Measurements from ENCODE around the gene MGAT4C.
"Not testable (repeated sequence)": the region's sequence is repeated elsewhere in the genome, so short reads cannot be mapped to it uniquely, and the experiment has no call there.

MGAT4C gene

DNA sequence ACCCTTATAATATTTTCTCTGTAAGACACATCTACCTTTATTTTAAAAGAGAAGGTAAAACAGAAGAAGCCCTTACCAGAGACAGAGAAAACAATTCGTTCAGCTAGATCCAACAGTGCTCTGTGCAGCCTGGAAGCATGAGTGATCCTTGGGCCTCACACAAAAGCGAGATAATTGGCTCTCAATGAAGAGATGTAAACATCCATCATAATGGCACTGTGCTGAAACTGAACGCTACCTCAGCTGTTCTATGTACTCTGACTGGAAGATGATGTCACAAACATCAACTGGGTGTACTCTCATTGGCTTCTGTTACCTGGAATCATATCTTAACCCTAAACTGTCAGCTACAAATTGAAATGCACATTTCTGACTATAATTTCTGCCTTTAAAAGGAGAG lies at the start of gene MGAT4C:
TSS of gene MGAT4C (minus strand) at position 229 of the 400 bp plus-strand sequence.
- in situ Hi-C loops (cut with MboI; ENCODE audit: low pct_unique_long_range_greater_than_20kb, low sequenced_read_pairs, unreplicated experiment): no loop called here
- DNase-seq (ENCODE audit: low spot score): no peak
- TF ChIP-seq, protein P1, sequence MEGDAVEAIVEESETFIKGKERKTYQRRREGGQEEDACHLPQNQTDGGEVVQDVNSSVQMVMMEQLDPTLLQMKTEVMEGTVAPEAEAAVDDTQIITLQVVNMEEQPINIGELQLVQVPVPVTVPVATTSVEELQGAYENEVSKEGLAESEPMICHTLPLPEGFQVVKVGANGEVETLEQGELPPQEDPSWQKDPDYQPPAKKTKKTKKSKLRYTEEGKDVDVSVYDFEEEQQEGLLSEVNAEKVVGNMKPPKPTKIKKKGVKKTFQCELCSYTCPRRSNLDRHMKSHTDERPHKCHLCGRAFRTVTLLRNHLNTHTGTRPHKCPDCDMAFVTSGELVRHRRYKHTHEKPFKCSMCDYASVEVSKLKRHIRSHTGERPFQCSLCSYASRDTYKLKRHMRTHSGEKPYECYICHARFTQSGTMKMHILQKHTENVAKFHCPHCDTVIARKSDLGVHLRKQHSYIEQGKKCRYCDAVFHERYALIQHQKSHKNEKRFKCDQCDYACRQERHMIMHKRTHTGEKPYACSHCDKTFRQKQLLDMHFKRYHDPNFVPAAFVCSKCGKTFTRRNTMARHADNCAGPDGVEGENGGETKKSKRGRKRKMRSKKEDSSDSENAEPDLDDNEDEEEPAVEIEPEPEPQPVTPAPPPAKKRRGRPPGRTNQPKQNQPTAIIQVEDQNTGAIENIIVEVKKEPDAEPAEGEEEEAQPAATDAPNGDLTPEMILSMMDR (IDR thresholded peaks at IDR 0.05; ENCODE audit: extremely low read depth, insufficient read depth, missing control alignments): no peak

DNA sequence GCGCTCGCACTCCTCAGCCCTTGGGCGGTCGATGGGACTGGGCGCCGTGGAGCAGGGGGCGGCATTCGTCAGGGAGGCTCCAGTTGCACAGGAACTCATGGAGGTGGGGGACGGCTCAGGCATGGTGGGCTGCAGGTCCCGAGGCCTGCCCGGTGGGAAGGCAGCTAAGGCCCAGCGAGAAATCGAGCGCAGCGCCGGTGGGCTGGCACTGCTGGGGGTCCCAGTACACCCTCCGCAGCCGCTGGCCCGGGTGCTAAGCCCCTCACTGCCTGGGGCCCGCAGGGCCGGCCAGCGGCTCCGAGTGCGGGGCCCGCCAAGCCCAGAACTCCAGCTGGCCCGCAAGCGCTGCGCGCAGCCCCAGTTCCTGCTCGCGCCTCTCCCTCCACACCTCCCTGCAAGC lies 40.2 kb upstream of the MGAT4C start:
- in situ Hi-C loops (cut with MboI; ENCODE audit: low pct_unique_long_range_greater_than_20kb, low sequenced_read_pairs, unreplicated experiment): not testable (repeated sequence)

DNA sequence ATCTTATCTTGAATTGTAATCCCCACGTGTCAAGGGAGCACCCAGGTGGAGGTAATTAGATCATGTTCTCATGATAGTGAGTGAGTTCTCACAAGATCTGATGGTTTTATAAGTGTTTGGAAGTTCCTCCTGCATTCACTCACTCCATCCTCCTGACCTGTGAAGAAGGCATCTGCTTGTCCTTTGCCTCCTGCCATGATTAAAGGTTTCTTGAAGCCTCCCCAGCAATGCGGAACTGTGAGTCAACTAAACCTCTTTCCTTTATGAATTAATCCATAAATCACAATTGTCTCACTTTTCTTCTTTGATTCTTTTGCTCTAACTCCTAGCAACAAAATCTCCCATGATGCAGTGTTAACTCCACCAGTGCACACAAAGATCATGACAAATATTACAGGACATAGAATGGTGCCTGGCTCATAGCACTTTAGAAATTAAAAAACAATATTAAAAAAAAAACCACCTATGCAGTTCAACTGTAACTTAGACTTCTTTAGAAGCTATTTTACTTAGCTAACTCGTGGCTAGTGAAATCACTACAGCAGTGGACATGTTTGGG lies 37.6 kb upstream of the MGAT4C start:
- TF ChIP-seq, protein P1 (IDR thresholded peaks at IDR 0.05; ENCODE audit: extremely low read depth, insufficient read depth, missing control alignments): no peak
- in situ Hi-C loops (cut with MboI; ENCODE audit: low pct_unique_long_range_greater_than_20kb, low sequenced_read_pairs, unreplicated experiment): no loop called here

More for the DNA sequence above, 40.2 kb upstream of the MGAT4C start:
- DNase-seq (ENCODE audit: low spot score): not testable (repeated sequence)

DNA sequence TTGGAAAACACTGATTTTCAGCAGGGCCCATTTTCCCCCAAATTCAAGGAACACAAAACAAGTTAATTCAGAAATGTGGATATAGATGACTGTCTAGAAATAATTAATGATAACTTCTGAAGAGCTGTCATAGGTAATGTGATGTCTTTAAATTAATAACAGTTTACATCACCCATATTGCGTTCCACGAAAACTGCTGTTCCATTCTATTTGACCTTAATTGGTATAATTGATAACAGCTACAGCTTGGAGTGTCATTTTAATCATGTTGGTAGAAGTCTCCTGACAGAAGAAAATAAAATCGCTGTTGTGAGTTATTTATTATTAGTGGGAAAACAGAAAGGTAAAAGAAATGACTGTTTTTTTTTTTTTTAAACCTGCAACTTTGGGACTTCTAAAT lies 36.3 kb upstream of the MGAT4C start:
- in situ Hi-C loops (cut with MboI; ENCODE audit: low pct_unique_long_range_greater_than_20kb, low sequenced_read_pairs, unreplicated experiment): no loop called here
- TF ChIP-seq, protein P1 (IDR thresholded peaks at IDR 0.05; ENCODE audit: extremely low read depth, insufficient read depth, missing control alignments): no peak

More for the DNA sequence above, 37.6 kb upstream of the MGAT4C start:
- DNase-seq (ENCODE audit: low spot score): no peak

DNA sequence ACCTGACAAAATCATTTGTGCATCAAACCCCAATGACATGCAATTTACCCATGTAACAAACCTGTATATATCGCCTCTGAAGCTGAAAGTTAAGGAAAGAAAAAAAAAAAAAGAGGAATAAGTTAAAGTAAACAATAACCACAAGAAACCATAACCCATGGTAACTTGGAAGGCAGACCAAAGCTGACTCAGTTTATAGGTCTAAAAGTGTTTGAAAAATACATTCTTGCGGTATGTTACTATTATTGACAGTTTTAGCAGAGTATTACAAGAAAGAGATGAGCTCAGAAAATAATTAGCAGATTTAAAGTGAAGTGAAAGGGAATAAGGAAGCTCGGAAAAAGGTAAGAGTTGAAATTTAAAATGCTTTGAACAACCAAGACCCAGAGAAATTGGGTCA lies 34.4 kb upstream of the MGAT4C start:
- TF ChIP-seq, protein P1 (IDR thresholded peaks at IDR 0.05; ENCODE audit: extremely low read depth, insufficient read depth, missing control alignments): no peak
- in situ Hi-C loops (cut with MboI; ENCODE audit: low pct_unique_long_range_greater_than_20kb, low sequenced_read_pairs, unreplicated experiment): no loop called here
- no peak for DNase-seq (ENCODE audit: low spot score)

More for the DNA sequence above, 36.3 kb upstream of the MGAT4C start:
- DNase-seq (ENCODE audit: low spot score): no peak

DNA sequence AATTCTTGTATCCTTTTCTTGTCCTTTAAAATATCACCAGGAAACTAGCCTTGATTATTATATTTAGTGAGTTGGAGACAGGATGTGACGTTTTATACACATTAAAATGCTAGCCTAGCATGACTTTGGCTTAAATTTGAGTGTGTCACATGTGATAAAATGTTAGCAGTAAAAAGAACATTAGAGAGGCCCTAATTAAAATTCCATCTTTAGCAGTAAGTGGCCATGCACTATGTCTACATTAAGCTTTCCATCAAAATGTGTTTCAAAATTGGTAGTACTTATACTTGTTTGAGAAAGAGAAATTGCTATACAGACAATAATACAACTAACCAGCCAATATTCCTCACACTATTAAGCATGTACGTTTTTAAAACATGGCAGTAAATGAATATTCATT lies 29.9 kb upstream of the MGAT4C start:
- TF ChIP-seq, protein P1 (IDR thresholded peaks at IDR 0.05; ENCODE audit: extremely low read depth, insufficient read depth, missing control alignments): no peak
- no peak for DNase-seq (ENCODE audit: low spot score)
- in situ Hi-C loops (cut with MboI; ENCODE audit: low pct_unique_long_range_greater_than_20kb, low sequenced_read_pairs, unreplicated experiment): no loop called here

DNA sequence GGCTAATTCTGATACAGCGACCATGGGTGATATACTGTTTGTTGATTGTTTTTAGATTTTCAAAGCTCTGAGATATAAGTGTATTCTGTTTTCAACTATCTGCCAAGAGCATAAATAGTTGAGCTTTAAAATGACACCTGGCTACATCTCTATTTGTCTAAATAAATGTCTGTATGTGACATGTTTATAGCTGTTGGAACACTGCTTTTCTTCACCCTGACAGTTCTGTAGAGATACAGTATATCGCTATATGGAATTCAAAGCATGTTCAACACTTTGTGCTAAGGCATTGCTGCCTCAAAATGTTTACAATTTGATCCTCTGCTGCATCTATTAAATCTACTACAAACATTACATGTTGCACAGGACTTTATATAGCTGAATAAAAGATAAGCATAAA lies 27.4 kb upstream of the MGAT4C start:
- no peak for DNase-seq (ENCODE audit: low spot score)
- TF ChIP-seq, protein P1 (IDR thresholded peaks at IDR 0.05; ENCODE audit: extremely low read depth, insufficient read depth, missing control alignments): no peak
- in situ Hi-C loops (cut with MboI; ENCODE audit: low pct_unique_long_range_greater_than_20kb, low sequenced_read_pairs, unreplicated experiment): no loop called here
